Brain microvascular endothelial cell (primary cell): Measurements from ENCODE around the gene NCF4.

Experiments
- DNase-seq: peaks from one replicate; pipeline ENCODE4 v3.0.0-alpha.2; 2020
- H3K27ac ChIP-seq: fragments of 250-450 bp; sonication (Bioruptor Pico); 2 replicates; pipeline ENCODE4 v1.5.1; 2020; ENCODE audit warnings: mild to moderate bottlenecking, moderate library complexity
- H3K27me3 ChIP-seq: fragments of 250-450 bp; sonication (Bioruptor Pico); replicated peaks from 2 replicates; pipeline ENCODE4 v1.5.1; 2020; ENCODE audit warnings: mild to moderate bottlenecking
- H3K36me3 ChIP-seq: fragments of 250-450 bp; sonication (Bioruptor Pico); replicated peaks from 2 replicates; pipeline ENCODE4 v1.5.1; 2020; ENCODE audit warnings: mild to moderate bottlenecking
- H3K4me3 ChIP-seq: 2 replicates; pipeline ENCODE4 v1.5.1; 2011; ENCODE audit warnings: low read depth, mild to moderate bottlenecking, control low read depth, low read length, moderate library complexity
- in situ Hi-C: cut with HindIII; loops from 2 replicates; pipeline ENCODE4 v1.10.0; 2017; ENCODE audit warnings: low sequenced_read_pairs, low pct_ligation_motif_present
- TF ChIP-seq, protein P1 (sequence below): IDR thresholded peaks from 2 replicates; pipeline ENCODE4 v1.5.1; 2011; ENCODE audit warnings: low read depth, mild to moderate bottlenecking, moderate library complexity, low read length, control low read depth, inconsistent platforms; ENCODE audit errors: missing control alignments

Gene NCF4

DNA sequence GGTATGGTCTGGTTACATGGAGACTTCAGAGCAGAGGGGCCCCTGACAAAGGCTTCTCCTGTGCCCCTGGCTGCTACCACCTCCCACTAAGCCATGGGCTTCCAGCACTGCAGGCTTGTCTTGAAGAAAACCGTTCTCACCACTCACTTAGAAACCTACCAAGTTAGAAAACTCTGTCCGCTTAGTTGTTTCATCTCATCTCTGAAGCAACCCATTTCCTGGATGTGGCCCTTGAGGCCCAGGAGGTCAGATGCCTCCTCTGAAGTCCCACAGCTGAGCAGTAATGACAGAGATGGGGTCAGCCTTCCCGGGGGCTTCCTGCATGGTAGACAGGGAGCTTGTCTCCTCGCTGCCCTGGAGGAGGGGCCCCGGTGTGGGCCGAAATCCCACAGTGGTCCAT is 65.5 kb downstream of the NCF4 start:
- Histone ChIP-seq H3K27me3 (peaks cover 6% of the 10 kb centered on the region), H3K36me3 (no peaks in the 10 kb centered on the region), H3K27ac (no peak overlapping the region), H3K4me3 (no peak overlapping the region)
- no peak for DNase-seq
- TF ChIP-seq, protein P1, sequence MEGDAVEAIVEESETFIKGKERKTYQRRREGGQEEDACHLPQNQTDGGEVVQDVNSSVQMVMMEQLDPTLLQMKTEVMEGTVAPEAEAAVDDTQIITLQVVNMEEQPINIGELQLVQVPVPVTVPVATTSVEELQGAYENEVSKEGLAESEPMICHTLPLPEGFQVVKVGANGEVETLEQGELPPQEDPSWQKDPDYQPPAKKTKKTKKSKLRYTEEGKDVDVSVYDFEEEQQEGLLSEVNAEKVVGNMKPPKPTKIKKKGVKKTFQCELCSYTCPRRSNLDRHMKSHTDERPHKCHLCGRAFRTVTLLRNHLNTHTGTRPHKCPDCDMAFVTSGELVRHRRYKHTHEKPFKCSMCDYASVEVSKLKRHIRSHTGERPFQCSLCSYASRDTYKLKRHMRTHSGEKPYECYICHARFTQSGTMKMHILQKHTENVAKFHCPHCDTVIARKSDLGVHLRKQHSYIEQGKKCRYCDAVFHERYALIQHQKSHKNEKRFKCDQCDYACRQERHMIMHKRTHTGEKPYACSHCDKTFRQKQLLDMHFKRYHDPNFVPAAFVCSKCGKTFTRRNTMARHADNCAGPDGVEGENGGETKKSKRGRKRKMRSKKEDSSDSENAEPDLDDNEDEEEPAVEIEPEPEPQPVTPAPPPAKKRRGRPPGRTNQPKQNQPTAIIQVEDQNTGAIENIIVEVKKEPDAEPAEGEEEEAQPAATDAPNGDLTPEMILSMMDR, result no peak
- in situ Hi-C loops, result no loop called here

DNA sequence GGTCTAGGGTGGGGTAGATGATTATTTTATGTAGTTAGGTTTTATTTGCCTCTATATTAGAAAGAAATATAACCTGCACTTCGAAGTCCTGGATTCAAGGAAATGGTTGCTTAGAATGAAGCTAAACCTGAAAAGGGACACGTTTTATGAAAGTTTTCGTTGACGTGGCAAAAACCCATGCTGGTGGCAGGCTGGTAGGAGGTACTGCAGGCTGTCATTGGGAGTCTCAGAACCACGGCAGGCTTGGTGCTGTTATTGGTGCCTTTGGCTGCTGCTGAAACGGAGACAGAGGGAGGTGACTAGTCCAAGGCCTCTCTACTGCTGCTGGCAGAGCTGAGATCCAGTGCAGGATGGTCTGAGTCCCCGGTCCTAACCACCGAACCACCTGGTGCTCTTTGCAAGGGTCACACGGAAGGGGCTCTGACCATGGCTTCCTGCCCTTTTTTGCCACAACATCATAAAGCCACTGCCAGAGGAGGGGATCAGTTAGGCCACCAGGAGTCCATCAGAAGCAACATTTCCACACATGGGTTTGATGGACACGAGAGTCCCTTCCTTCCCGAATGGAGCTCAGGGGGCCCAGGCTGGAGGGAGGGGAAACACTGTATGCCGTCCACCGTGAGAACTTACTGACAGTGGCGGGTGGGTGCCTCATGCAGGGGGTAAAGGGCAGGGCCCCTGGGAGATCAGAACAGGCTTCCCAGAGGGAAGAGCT is 66.1 kb downstream of the NCF4 start:
- TF ChIP-seq, protein P1, result no peak
- H3K27ac ChIP-seq, result no peak overlapping the region
- peaks cover 6% of the 10 kb centered on the region for H3K27me3 ChIP-seq
- no peaks in the 10 kb centered on the region for H3K36me3 ChIP-seq
- in situ Hi-C loops, result no loop called here
- H3K4me3 ChIP-seq, result no peak overlapping the region
- DNase-seq, result no peak
